Peyer's patch (tissue), 4 donors: ENCODE results near the gene CAMK1G.

ENCODE experiments used
- CTCF ChIP-seq, 6 experiments: fragments of 450-650 bp in 4 of 6; fragments of 200-600 bp in 2 of 6; sonication (generic) in 1 of 6; IDR thresholded peaks; one replicate each; pipeline ENCODE4 v1.5.1; 2017 to 2019; ENCODE audit warnings: antibody characterized with exemption in 6 of 6, mild to moderate bottlenecking in 3 of 6, moderate library complexity in 1 of 6
- POLR2A ChIP-seq, 2 donors: fragments of 450-650 bp; IDR thresholded peaks; one replicate each; pipeline ENCODE4 v1.5.1; 2017; ENCODE audit warnings: antibody characterized with exemption in 2 of 2, mild to moderate bottlenecking in 2 of 2, moderate library complexity in 2 of 2

- no peak for TF ChIP-seq CTCF (IDR thresholded peaks at IDR 0.05)
- TF ChIP-seq POLR2A (IDR thresholded peaks at IDR 0.05): no peak
Measured at GRCh38 chr1:209595028-209595427, 11.5 kb downstream of the CAMK1G start.
